Common myeloid progenitor, CD34-positive (primary cell): ENCODE measurements around the gene LSAMP.
A peak's percentile ranks its signal among the peaks of the same experiment; 100 is the strongest.
"Not testable (repeated sequence)": the region's sequence is repeated elsewhere in the genome, so short reads cannot be mapped to it uniquely, and the experiment has no call there.

Experiments used
- CTCF ChIA-PET: fragments of 350-600 bp; sonication (Branson Sonifier 250); formaldehyde crosslinking; loops from one replicate; lab custom pipeline; 2021; ENCODE audit warnings: antibody characterized with exemption; lab: Charles Lee
- POLR2A ChIA-PET: fragments of 350-600 bp; sonication (Branson Sonifier 250); formaldehyde crosslinking; loops from one replicate; lab custom pipeline; 2021; ENCODE audit warnings: antibody characterized with exemption; lab: Charles Lee
- DNase-seq, 3 donors: peaks; one replicate each; pipeline versions ENCODE4 v3.0.0 to v3.0.0-alpha.2; 2013
- H3K27ac ChIP-seq, 2 experiments: 1 replicate in 1 of 2; 2 replicates in 1 of 2; pipeline ENCODE4 v1.7.0; 2013; ENCODE audit warnings: inconsistent platforms in 2 of 2, low read length in 2 of 2, mild to moderate bottlenecking in 2 of 2, low read depth in 1 of 2, moderate library complexity in 1 of 2; ENCODE audit not compliant: severe bottlenecking in 2 of 2, insufficient read depth in 1 of 2, poor library complexity in 1 of 2
- H3K27me3 ChIP-seq, 5 experiments: replicated peaks in 2 of 5; 1 replicate in 3 of 5; 2 replicates in 2 of 5; pipeline versions ENCODE4 v1.6.1 to v1.7.0; 2013; ENCODE audit warnings: low read length in 4 of 5, mild to moderate bottlenecking in 2 of 5, moderate library complexity in 2 of 5, inconsistent platforms in 1 of 5; ENCODE audit not compliant: insufficient read depth in 5 of 5, control insufficient read depth in 4 of 5
- H3K36me3 ChIP-seq, 4 experiments: 1 replicate in 2 of 4; 2 replicates in 2 of 4; pipeline versions ENCODE4 v1.6.1 to v1.7.0; 2013; ENCODE audit warnings: low read length in 3 of 4, control low read depth in 1 of 4, mild to moderate bottlenecking in 1 of 4; ENCODE audit not compliant: control insufficient read depth in 4 of 4, insufficient read depth in 4 of 4
- H3K4me1 ChIP-seq, 4 experiments: 1 replicate in 3 of 4; 2 replicates in 1 of 4; pipeline versions ENCODE4 v1.6.1 to v1.7.1; 2013; ENCODE audit warnings: low read length in 3 of 4, mild to moderate bottlenecking in 3 of 4, control low read depth in 1 of 4, inconsistent platforms in 1 of 4, moderate library complexity in 1 of 4; ENCODE audit not compliant: control insufficient read depth in 4 of 4, insufficient read depth in 4 of 4; ENCODE audit errors: control extremely low read depth in 1 of 4
- H3K4me3 ChIP-seq, 7 experiments: 1 replicate in 4 of 7; 2 replicates in 3 of 7; pipeline versions ENCODE4 v1.5.1 to v1.7.0; 2013; ENCODE audit warnings: mild to moderate bottlenecking in 7 of 7, low read length in 6 of 7, moderate library complexity in 6 of 7, inconsistent platforms in 2 of 7, low read depth in 2 of 7, control low read depth in 1 of 7; ENCODE audit not compliant: insufficient read depth in 4 of 7, control insufficient read depth in 1 of 7; ENCODE audit errors: extremely low read depth in 1 of 7
- H3K9me3 ChIP-seq, 5 experiments: 1 replicate in 4 of 5; 2 replicates in 1 of 5; pipeline versions ENCODE4 v1.6.1 to v1.7.1; 2013; ENCODE audit warnings: low read length in 4 of 5, mild to moderate bottlenecking in 2 of 5, inconsistent platforms in 1 of 5, low read depth in 1 of 5, moderate library complexity in 1 of 5; ENCODE audit not compliant: control insufficient read depth in 4 of 5, insufficient read depth in 2 of 5; ENCODE audit errors: control extremely low read depth in 1 of 5
- WGBS: methylation state at CpG from one replicate; pipeline ENCODE4 v1.1.5; 2013; ENCODE audit not compliant: insufficient coverage; 5-methylcytosine and 5-hydroxymethylcytosine counted together

LSAMP gene

GRCh38 chr3:115844729-115845128 lies 600.6 kb downstream of the LSAMP start:
- H3K4me1 ChIP-seq, H3K9me3 ChIP-seq, H3K27ac ChIP-seq, CTCF ChIA-PET, H3K36me3 ChIP-seq, DNase-seq, H3K4me3 ChIP-seq, H3K27me3 ChIP-seq: not testable (repeated sequence)
- POLR2A ChIA-PET: interaction anchor here (0.6 kb wide), 1 partner anchor 29 kb away, joined by 3 read pairs; no protein-coding TSS in a partner anchor
- WGBS: 85% methylated on average over 3 of the region's 5 CpGs

DNA sequence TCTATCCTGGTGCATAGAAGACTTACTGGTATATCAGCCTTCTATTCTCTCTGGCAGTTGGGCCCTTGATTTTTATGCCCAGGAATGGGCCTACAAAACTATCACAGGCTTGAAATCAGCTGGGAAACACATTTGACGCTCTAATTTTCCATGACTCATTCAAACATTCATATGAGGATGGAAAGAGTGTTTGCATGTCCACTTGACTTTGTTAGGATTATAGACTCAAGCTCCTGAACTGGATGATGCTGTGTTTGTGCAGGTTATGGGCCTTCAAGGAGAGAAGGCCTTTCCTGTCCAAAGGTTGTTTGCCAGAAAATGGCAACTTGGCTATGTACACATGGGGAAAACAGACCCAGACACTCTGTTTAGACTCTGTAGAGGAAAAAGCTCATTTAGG lies 602.1 kb downstream of the LSAMP start:
- ChIA-PET CTCF (interaction anchor here (0.7 to 2.7 kb wide), 2 partner anchors 8 to 11 kb away, joined by 3 to 10 read pairs; no protein-coding TSS in a partner anchor), POLR2A (no interaction called here)
- DNase-seq: no peak
- H3K36me3 ChIP-seq: no peaks in the 10 kb centered on the region
- no peak overlapping the region for H3K4me3 ChIP-seq
- H3K27me3 ChIP-seq: no peaks in the 10 kb centered on the region
- no peaks in the 10 kb centered on the region for H3K4me1 ChIP-seq
- no CpG with 5 or more reads among the region's 1 CpG for WGBS
- no peak overlapping the region for H3K27ac ChIP-seq
- H3K9me3 ChIP-seq: no peaks in the 10 kb centered on the region

DNA sequence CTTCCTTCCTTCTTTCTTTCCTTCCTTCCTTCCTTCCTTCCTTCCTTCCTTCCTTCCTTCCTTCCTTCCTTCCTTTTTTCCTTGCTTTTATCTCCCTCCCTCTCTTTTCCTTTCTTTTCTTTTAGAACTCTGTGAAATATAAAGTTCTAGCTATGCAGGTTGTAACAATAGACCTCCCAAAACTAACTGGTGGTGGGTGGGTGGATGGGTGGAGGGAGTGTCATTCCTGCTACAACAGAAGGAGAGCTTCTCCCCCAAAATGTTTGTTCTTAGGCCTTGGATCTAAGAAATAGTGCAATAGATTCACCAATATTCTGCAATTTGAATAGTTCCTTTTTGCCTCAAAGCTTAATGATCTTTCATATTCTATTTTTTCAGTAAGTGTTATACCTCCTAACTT lies 606.0 kb downstream of the LSAMP start:
- no peaks in the 10 kb centered on the region for H3K9me3 ChIP-seq
- no peak overlapping the region for H3K27ac ChIP-seq
- peaks cover 0 to 2% (median 0%) of the 10 kb centered on the region in 5 experiments for H3K27me3 ChIP-seq
- no peaks in the 10 kb centered on the region for H3K36me3 ChIP-seq
- ChIA-PET CTCF (interaction anchor here (1.5 kb wide), 1 partner anchor 19 kb away, joined by 4 read pairs; no protein-coding TSS in a partner anchor), POLR2A (no interaction called here)
- H3K4me3 ChIP-seq: no peak overlapping the region
- H3K4me1 ChIP-seq: no peaks in the 10 kb centered on the region
- no peak for DNase-seq

DNA sequence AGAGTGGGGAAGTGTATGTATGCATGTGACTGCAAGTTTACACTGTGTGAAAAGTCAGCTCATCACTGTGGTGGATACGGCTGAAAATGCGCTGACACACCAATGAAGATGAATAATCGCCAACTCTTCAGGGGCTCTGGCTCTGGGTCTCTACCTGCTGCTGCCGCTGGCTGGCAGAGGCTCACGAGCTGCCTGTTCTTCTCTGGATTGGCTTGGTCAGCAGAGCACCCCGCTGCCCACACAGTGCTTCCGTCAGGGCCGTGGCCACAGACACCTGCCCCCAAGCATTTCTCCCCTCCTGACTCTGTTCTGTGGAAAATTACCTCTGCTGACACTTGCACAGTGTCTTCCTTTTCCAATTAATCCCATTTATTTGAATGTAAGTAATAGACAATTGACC lies 606.5 kb downstream of the LSAMP start:
- H3K4me3 ChIP-seq: no peak overlapping the region
- ChIA-PET CTCF (interaction anchor here (1.5 kb wide), 1 partner anchor 18 kb away, joined by 4 read pairs; no protein-coding TSS in a partner anchor), POLR2A (no interaction called here)
- H3K36me3 ChIP-seq: no peaks in the 10 kb centered on the region
- no peaks in the 10 kb centered on the region for H3K4me1 ChIP-seq
- H3K9me3 ChIP-seq: no peaks in the 10 kb centered on the region
- H3K27ac ChIP-seq: no peak overlapping the region
- no peak for DNase-seq
- H3K27me3 ChIP-seq: peaks cover 0 to 2% (median 0%) of the 10 kb centered on the region in 5 experiments
- 97% methylated on average over 8 of the region's 8 CpGs for WGBS

DNA sequence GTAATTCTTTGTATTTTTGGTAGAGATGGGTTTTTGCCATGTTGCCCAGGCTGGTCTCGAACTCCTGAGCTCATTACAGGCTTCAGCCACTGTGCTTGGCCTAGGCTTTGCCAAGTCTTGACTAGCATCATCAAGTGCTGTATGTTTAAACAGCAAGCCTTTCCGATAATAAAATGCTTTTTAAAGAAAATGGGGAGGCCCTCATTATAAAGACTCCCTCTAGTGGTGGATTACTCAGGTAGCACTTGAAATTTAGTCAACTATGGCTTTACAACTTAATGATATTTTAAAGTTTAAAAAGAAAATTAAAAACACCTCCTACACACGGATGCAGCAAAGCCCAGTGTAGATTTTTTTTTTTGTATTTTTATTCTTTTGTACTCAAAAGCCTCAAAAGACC lies 608.3 kb downstream of the LSAMP start:
- peak; percentile 8 to 35 (median 35) for DNase-seq
- ChIA-PET POLR2A (no interaction called here), CTCF (interaction anchor here (1.0 to 1.4 kb wide), 3 partner anchors 9 to 132 kb away, joined by 3 to 4 read pairs (median 3); no protein-coding TSS in a partner anchor)
- no peaks in the 10 kb centered on the region for H3K4me1 ChIP-seq
- no peaks in the 10 kb centered on the region for H3K9me3 ChIP-seq
- peaks cover 0 to 2% (median 0%) of the 10 kb centered on the region in 5 experiments for H3K27me3 ChIP-seq
- H3K4me3 ChIP-seq: no peak overlapping the region
- no peaks in the 10 kb centered on the region for H3K36me3 ChIP-seq
- no peak overlapping the region for H3K27ac ChIP-seq
- 54% methylated on average over 2 of the region's 3 CpGs for WGBS

DNA sequence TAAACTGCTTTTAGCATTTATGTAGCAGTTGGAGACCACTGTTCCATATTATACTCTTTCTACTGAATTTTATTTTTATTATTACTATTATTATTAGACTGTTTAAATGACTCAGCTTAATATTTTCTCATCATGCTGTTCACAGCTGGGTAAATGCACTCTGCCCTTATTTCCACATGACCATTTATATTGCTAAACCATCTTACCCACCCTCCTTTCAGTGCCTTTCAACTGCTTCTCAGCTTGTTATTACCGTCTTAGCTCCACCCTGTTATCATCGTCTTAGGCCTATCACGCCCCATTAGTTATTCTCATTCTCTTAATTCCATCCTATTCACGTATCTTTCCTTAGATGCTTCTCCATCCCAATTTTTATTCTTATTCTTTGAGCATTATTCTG lies 609.3 kb downstream of the LSAMP start:
- Histone ChIP-seq H3K9me3 (no peaks in the 10 kb centered on the region), H3K4me1 (no peaks in the 10 kb centered on the region), H3K4me3 (no peak overlapping the region), H3K27ac (no peak overlapping the region), H3K36me3 (no peaks in the 10 kb centered on the region), H3K27me3 (peaks cover 0 to 2% (median 0%) of the 10 kb centered on the region in 5 experiments)
- POLR2A ChIA-PET: no interaction called here
- no peak for DNase-seq
- CTCF ChIA-PET: interaction anchor here (1.0 to 1.7 kb wide), 8 partner anchors 7 to 131 kb away, joined by 3 to 12 read pairs (median 4); no protein-coding TSS in a partner anchor
- WGBS: 95% methylated on average over 3 of the region's 4 CpGs

DNA sequence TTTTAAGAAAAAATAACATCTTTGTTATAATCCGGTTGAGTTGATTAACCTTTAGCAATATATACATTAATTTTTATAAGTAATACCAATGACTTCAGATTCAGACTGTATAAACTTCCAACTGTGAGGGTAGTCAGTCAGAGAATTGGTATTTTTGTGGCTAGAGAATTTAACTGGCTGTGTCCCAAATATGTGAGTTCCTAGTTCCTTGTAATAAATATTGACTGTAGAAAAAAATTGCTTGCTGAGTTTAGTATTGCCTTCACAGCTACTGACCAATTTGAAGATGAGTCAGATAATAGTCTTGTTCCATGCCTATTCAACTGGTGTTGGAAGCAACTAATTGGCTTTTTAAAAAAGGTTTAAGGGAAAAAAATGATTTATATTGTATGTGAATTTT lies 611.2 kb downstream of the LSAMP start:
- Histone ChIP-seq H3K27me3 (peaks cover 0 to 2% (median 0%) of the 10 kb centered on the region in 5 experiments), H3K4me3 (no peak overlapping the region), H3K9me3 (no peaks in the 10 kb centered on the region), H3K4me1 (no peaks in the 10 kb centered on the region), H3K36me3 (no peaks in the 10 kb centered on the region), H3K27ac (no peak overlapping the region)
- no CpG with 5 or more reads among the region's 1 CpG for WGBS
- POLR2A ChIA-PET: no interaction called here
- CTCF ChIA-PET: interaction anchor here (1.0 to 1.8 kb wide), 3 partner anchors 10 to 617 kb away, joined by 4 to 5 read pairs (median 4); no protein-coding TSS in a partner anchor
- no peak for DNase-seq
